Measurements from ENCODE around the gene ATP5MC3. TPM values are rescaled to one million over a fixed set of nuclear protein-coding genes. Genes with fewer than 3 reads are reported as not detected.

ATP5MC3 gene
- total RNA-seq, 4 donors from 2014 or later = 202 to 358 (median 221) TPM

DNA sequence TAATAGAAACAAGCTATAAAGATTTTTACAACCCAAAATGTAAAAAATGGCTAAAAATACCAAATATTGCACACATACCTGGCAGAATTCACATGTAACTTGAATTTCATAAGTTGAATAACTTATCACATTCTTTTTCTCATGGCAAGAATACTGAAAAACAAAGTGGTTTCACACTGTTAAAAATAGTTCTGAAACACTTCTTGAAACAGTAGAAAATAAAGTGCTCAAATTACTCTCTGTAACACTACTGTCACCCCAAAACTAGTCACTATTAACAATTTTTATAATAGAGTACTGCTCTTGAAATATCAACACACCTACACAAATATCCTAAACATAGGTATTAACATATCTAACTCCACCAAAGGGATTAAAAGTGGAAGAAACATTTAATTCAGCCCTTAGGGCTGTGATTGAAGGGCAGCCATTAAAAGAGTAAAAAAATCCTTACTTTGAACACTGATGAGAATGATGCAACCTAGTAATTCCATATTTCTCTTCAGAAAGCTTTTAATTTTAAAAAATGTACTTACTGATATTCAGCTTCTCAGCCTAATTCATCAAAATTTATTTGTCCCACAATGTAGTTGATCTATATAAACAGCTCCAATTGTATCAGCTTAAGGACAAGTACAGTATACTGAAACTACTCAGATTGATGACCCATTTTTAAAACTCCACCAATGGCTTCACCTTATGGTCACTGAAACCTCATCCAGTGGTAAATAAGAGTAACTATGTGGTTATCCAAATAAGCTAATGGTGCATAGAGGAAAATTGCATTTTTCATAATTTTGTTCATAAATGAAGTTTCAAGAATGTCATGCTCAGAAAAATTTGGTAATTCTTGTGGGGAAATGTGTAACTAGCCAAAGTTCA, 44.9 kb downstream of the ATP5MC3 start:
- Histone ChIP-seq H3K27ac (no peak overlapping the region), H3K36me3 (peaks cover 0 to 7% of the 10 kb centered on the region in 2 donors), H3K9me3 (no peaks in the 10 kb centered on the region), H3K4me3 (no peak overlapping the region), H3K4me1 (peaks cover 7 to 15% of the 10 kb centered on the region in 2 donors), H3K27me3 (no peaks in the 10 kb centered on the region)
- ATAC-seq (no peak), DNase-seq (no peak)
- TF ChIP-seq CTCF (IDR thresholded peaks at IDR 0.05 in 4 of 5, conservative IDR thresholded peaks at IDR 0.05 in 1 of 5) (no peak), POLR2A (IDR thresholded peaks at IDR 0.05) (no peak)
- in situ Hi-C loops (cut with MboI; ENCODE audit: low sequenced_read_pairs in 4 of 4) (no loop called here), intact Hi-C loops (cut with DNase I; ENCODE audit: low total_unique reads) (no loop called here)

DNA sequence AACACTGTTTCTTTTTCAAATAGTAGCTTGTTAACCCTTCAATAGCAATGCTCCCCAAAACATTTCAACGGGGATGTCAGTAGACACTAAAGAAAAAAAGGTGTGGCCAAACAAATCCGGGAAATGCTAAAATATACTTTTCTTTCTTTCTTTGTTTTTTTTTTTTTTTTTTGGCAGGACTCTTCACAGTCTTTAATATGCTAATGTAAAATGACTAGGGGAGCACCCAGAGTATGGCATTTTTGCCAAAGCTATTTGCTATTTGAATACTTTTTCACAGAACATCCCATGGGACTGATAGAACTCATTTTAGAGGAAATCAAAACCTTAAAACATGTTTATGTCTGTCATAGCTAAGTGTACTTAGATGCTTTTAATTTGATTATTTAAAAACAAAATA, 45.6 kb downstream of the ATP5MC3 start:
- intact Hi-C loops (cut with DNase I; ENCODE audit: low total_unique reads) = no loop called here
- no peaks in the 10 kb centered on the region for H3K27me3 ChIP-seq
- in situ Hi-C loops (cut with MboI; ENCODE audit: low sequenced_read_pairs in 4 of 4) = no loop called here
- no peak for ATAC-seq
- H3K4me3 ChIP-seq = no peak overlapping the region
- H3K4me1 ChIP-seq = peaks cover 14 to 20% of the 10 kb centered on the region in 2 donors
- peaks cover 0 to 7% of the 10 kb centered on the region in 2 donors for H3K36me3 ChIP-seq
- DNase-seq = no peak
- TF ChIP-seq CTCF (IDR thresholded peaks at IDR 0.05 in 4 of 5, conservative IDR thresholded peaks at IDR 0.05 in 1 of 5) (no peak), POLR2A (IDR thresholded peaks at IDR 0.05) (no peak)
- H3K27ac ChIP-seq = no peak overlapping the region
- H3K9me3 ChIP-seq = no peaks in the 10 kb centered on the region

GRCh38 chr2:175135177-175135576, 46.3 kb downstream of the ATP5MC3 start:
- no peaks in the 10 kb centered on the region for H3K9me3 ChIP-seq
- TF ChIP-seq POLR2A (IDR thresholded peaks at IDR 0.05) (no peak), CTCF (IDR thresholded peaks at IDR 0.05 in 4 of 5, conservative IDR thresholded peaks at IDR 0.05 in 1 of 5) (no peak)
- H3K36me3 ChIP-seq = peaks cover 0 to 7% of the 10 kb centered on the region in 2 donors
- H3K27ac ChIP-seq = no peak overlapping the region
- no peak for DNase-seq
- intact Hi-C loops (cut with DNase I; ENCODE audit: low total_unique reads) (no loop called here), in situ Hi-C loops (cut with MboI; ENCODE audit: low sequenced_read_pairs in 4 of 4) (no loop called here)
- H3K27me3 ChIP-seq = no peaks in the 10 kb centered on the region
- peaks cover 16 to 20% of the 10 kb centered on the region in 2 donors for H3K4me1 ChIP-seq
- no peak overlapping the region for H3K4me3 ChIP-seq
- no peak for ATAC-seq

DNA sequence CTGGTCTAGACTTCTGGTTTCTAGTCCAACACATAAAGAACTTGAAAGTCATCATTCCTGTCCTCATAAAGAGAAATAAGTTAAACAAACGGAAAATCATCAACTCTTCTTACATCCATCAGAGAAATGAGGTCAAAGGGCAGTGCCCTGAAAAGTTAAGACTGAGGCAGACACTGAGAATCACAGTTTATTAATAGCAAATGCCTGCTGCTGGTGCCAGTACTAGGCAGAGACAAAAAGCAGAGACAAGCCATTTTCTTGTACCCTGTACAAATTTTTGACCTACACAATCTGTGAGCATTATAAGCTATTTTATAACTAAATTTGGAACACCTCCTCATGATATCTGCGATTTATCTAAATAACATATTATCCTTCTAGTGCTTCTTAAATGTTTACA, 50.3 kb downstream of the ATP5MC3 start:
- DNase-seq (no peak), ATAC-seq (no peak)
- intact Hi-C loops (cut with DNase I; ENCODE audit: low total_unique reads) (no loop called here), in situ Hi-C loops (cut with MboI; ENCODE audit: low sequenced_read_pairs in 4 of 4) (no loop called here)
- TF ChIP-seq CTCF (IDR thresholded peaks at IDR 0.05 in 4 of 5, conservative IDR thresholded peaks at IDR 0.05 in 1 of 5) (no peak), POLR2A (IDR thresholded peaks at IDR 0.05) (no peak)
- Histone ChIP-seq H3K4me1 (peaks cover 12 to 16% of the 10 kb centered on the region in 2 donors), H3K27ac (no peak overlapping the region), H3K36me3 (peaks cover 0 to 22% of the 10 kb centered on the region in 2 donors), H3K4me3 (no peak overlapping the region), H3K27me3 (no peaks in the 10 kb centered on the region), H3K9me3 (no peaks in the 10 kb centered on the region)
